GM10248 (cell line): ENCODE measurements around the gene CXCL14.

ENCODE experiments used
- CTCF ChIA-PET: fragments of 300-600 bp; sonication (Branson Sonifier 250); formaldehyde crosslinking; extraction: SDS; loops from one replicate; lab custom pipeline; 2021; ENCODE audit warnings: antibody characterized with exemption; lab: Yijun Ruan, JAX
- POLR2A ChIA-PET: fragments of 350-650 bp; sonication (Branson Sonifier 250); formaldehyde crosslinking; extraction: SDS; loops from one replicate; lab custom pipeline; 2020; ENCODE audit warnings: antibody characterized with exemption; lab: Yijun Ruan, JAX
- DNase-seq: peaks from one replicate; pipeline ENCODE4 v3.0.0; 2012; ENCODE audit errors: extremely low spot score
- CTCF ChIP-seq: IDR thresholded peaks from 2 replicates; pipeline ENCODE4 v1.5.1; 2012; ENCODE audit warnings: mild to moderate bottlenecking, low read depth; ENCODE audit errors: extremely low read depth, missing control alignments, control extremely low read depth

CXCL14 gene

GRCh38 chr5:135593141-135593540, 14.3 kb upstream of the CXCL14 start:
- POLR2A ChIA-PET, result no interaction called here
- DNase-seq, result no peak
- CTCF ChIA-PET, result interaction anchor here (1.5 to 3.2 kb wide), 3 partner anchors 27 to 127 kb away, joined by 4 to 12 read pairs (median 9); no protein-coding TSS in a partner anchor
- no peak for TF ChIP-seq CTCF

- no peak for TF ChIP-seq CTCF
- POLR2A ChIA-PET, result no interaction called here
- CTCF ChIA-PET, result interaction anchor here (1.5 to 3.2 kb wide), 4 partner anchors 27 to 127 kb away, joined by 4 to 12 read pairs (median 8); no protein-coding TSS in a partner anchor
Observed at GRCh38 chr5:135592312-135593045, 13.7 kb upstream of the CXCL14 start.

DNA sequence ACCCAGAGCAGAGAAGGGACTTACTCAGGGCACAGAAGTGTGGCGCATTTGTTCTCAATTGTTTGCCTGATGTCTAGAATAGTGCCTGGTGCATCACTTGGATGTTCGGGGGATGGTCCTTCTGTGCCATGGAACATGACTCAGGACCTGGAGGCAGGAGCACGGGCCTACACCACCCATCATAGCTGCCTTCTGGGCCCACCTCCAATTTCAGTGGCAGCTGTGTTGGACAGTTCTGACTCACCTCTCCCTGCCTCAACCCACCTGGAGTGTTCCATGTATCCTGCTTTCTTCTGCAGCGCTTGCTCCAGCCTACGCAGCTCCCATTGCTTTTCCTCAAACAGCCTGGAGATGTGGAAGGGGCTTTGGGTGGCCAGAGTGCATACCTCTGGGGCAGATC, 12.5 kb upstream of the CXCL14 start:
- ChIA-PET CTCF (interaction anchor here (0.9 to 3.2 kb wide), 4 partner anchors 8 to 125 kb away, joined by 3 to 9 read pairs (median 8); no protein-coding TSS in a partner anchor), POLR2A (interaction anchor here (0.6 kb wide), 1 partner anchor 379 kb away, joined by 3 read pairs; no protein-coding TSS in a partner anchor)
- no peak for TF ChIP-seq CTCF
- no peak for DNase-seq

More at GRCh38 chr5:135592312-135593045, 13.7 kb upstream of the CXCL14 start:
- DNase-seq, result no peak

- no peak for DNase-seq
- TF ChIP-seq CTCF, result no peak
- CTCF ChIA-PET, result interaction anchor here (2.9 kb wide), 1 partner anchor 23 kb away, joined by 9 read pairs; no protein-coding TSS in a partner anchor
- POLR2A ChIA-PET, result no interaction called here
Observed at GRCh38 chr5:135589152-135589551, 10.4 kb upstream of the CXCL14 start.

- ChIA-PET CTCF (interaction anchor here (1.4 to 3.0 kb wide), 2 partner anchors 22 to 122 kb away, joined by 5 to 13 read pairs; no protein-coding TSS in a partner anchor), POLR2A (no interaction called here)
- TF ChIP-seq CTCF, result no peak
- DNase-seq, result no peak
Observed at GRCh38 chr5:135587721-135588663, 9.2 kb upstream of the CXCL14 start.

- no peak for TF ChIP-seq CTCF
- ChIA-PET POLR2A (no interaction called here), CTCF (interaction anchor here (1.4 to 1.8 kb wide), 2 partner anchors 15 to 19 kb away, joined by 3 to 12 read pairs; no protein-coding TSS in a partner anchor)
- DNase-seq, result no peak
Observed at GRCh38 chr5:135584918-135585317, 6.1 kb upstream of the CXCL14 start.
